AG08395 (cell line): ENCODE data around the gene C11orf24.
"Not testable (repeated sequence)": the region's sequence is repeated elsewhere in the genome, so short reads cannot be mapped to it uniquely, and the experiment has no call there.

Experiments used
- DNase-seq: peaks from one replicate; pipeline ENCODE4 v3.0.0; 2012; ENCODE audit warnings: mixed read lengths, low spot score

Gene C11orf24

GRCh38 chr11:68251765-68252164 lies 20.0 kb downstream of the C11orf24 start:
- no peak for DNase-seq

GRCh38 chr11:68244912-68245311 lies 26.9 kb downstream of the C11orf24 start:
- not testable (repeated sequence) for DNase-seq

- not testable (repeated sequence) for DNase-seq
Observed at GRCh38 chr11:68243847-68244246, 27.9 kb downstream of the C11orf24 start.

GRCh38 chr11:68242616-68243015 lies 29.2 kb downstream of the C11orf24 start:
- DNase-seq, result no peak

GRCh38 chr11:68231621-68232020 lies 40.2 kb downstream of the C11orf24 start:
- DNase-seq, result no peak

GRCh38 chr11:68229601-68230000 lies 42.2 kb downstream of the C11orf24 start:
- no peak for DNase-seq

GRCh38 chr11:68226421-68226820 lies 45.4 kb downstream of the C11orf24 start:
- no peak for DNase-seq

GRCh38 chr11:68224606-68225005 lies 47.2 kb downstream of the C11orf24 start:
- no peak for DNase-seq

GRCh38 chr11:68223275-68223674 lies 48.5 kb downstream of the C11orf24 start:
- no peak for DNase-seq

- no peak for DNase-seq
Observed at GRCh38 chr11:68221406-68221805, 50.4 kb downstream of the C11orf24 start.

- no peak for DNase-seq
Observed at GRCh38 chr11:68216171-68216938, 55.4 kb downstream of the C11orf24 start.

GRCh38 chr11:68215524-68216170 lies 56.1 kb downstream of the C11orf24 start:
- no peak for DNase-seq

- DNase-seq, result no peak
Observed at GRCh38 chr11:68215087-68215445, 56.7 kb downstream of the C11orf24 start.

- DNase-seq, result peak; percentile 11
Observed at GRCh38 chr11:68214173-68215086, 57.3 kb downstream of the C11orf24 start.

GRCh38 chr11:68213555-68214172 lies 58.1 kb downstream of the C11orf24 start:
- DNase-seq, result peak; percentile 87

- DNase-seq, result peak; percentile 41
Observed at GRCh38 chr11:68213135-68213515, 58.6 kb downstream of the C11orf24 start, which contains the start of gene KMT5B. Gene KMT5B, minus strand, starts transcription at chr11:68213296. Its CDS starts 23,220 bp downstream, at chr11:68190076.

- DNase-seq, result peak; percentile 84
Observed at GRCh38 chr11:68212421-68213134, 59.2 kb downstream of the C11orf24 start.

- no peak for DNase-seq
Observed at GRCh38 chr11:68211546-68211945, 60.2 kb downstream of the C11orf24 start.
